Measurements from ENCODE around the gene NR5A2.

The NR5A2 gene

DNA sequence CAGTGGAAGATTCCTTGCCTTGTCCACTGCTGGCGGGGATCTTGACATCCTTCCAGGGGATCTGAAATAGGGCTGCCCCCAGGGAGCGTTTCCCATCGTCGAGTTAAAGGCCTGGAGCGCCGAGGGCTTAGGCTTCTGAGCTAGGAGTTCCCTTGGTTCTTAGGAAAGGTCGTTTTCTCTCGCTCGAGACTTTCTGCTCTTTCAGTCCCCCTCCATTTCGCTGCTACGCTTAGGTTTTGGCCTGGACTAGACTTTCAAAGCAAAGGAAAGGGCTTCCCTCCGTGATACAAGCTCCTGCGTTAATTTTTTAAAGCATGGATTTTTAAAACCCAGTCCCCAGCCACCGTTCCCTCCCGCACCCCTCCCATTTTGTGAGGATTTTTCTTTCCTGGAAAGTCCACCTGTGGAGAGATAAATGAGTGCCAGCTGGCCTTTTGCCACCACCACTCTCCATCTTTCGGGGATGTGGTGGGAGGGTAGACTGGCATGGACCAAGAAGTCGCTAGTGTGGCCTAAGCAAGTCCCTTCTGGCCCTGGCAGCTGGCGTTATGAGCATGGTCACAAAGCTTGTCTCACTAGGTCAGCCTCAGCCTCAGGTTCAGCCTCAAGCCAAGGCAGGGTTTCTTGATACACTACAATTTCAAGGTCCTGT is 9.2 kb downstream of the NR5A2 start:
- no peak for DNase-seq (ENCODE audit: low read depth)

DNA sequence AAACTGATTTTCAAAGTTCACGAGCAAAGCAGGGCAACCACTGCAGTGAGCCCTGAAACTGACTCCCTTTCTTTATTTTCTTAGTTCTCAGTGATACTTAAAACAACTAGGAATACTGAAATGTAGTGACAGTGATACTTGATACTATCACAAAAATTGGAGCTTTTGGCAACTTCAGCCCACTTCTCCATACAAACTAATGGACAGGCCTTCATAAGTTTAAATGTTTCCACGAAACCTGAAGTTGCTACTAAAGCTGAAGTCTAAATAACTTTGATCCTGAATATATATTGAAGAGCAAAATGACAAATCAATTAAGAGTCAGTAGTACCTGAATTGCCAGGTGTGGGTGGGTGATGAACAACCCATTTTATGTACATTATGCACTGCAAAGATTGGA is 10.0 kb downstream of the NR5A2 start:
- DNase-seq (ENCODE audit: low read depth): no peak

DNA sequence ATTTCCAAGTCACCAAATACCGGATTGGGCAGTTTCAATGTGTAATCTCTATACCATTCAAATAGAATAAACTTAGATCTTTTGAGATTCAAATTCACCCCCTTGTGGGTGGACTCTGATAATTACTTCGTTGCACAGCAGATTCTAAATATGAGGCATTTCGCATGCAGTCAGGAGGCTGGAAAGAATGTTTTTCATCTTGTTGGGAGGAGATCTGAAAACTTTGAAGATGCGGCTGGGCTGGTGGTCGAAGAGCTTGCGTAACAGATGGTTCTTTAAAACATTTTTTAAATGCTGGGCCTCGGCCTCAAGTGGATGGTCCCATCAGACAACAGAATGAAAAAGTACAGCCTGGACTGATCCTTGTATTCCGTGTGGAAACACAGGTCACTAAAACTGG is 10.4 kb downstream of the NR5A2 start:
- no peak for DNase-seq (ENCODE audit: low read depth)

DNA sequence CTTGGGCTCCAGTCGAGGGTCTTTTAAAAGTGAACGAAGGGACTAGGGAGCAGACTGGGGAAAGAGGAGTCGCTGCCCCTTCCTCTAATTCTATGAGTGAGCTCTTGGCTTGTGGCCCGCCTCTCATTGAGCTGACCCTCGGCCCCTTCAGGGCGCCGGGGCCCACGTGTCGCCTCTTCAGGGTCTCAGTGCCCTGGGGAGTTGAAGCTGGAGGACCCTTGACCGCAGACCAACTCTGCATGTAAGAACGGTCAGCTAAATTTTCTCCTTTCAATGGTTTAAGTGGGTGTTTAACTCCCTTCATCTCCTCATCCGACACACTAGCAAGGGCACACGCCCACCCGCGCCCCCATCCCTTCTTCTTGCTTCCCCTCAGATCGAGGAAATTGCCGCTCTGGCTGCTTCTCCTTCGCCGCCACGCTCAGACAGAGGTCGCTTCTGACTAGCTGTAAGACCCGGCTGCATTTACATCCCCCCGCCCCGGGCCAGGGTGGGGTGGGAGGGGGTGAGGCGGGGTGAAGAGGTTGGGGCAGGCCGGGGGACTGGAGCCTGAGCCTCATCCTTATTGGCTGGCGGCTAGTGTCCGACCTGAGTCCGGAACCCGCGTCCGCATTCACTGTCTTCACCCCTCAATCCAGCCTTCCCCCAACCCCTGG is 10.9 kb downstream of the NR5A2 start:
- no peak for DNase-seq (ENCODE audit: low read depth)

DNA sequence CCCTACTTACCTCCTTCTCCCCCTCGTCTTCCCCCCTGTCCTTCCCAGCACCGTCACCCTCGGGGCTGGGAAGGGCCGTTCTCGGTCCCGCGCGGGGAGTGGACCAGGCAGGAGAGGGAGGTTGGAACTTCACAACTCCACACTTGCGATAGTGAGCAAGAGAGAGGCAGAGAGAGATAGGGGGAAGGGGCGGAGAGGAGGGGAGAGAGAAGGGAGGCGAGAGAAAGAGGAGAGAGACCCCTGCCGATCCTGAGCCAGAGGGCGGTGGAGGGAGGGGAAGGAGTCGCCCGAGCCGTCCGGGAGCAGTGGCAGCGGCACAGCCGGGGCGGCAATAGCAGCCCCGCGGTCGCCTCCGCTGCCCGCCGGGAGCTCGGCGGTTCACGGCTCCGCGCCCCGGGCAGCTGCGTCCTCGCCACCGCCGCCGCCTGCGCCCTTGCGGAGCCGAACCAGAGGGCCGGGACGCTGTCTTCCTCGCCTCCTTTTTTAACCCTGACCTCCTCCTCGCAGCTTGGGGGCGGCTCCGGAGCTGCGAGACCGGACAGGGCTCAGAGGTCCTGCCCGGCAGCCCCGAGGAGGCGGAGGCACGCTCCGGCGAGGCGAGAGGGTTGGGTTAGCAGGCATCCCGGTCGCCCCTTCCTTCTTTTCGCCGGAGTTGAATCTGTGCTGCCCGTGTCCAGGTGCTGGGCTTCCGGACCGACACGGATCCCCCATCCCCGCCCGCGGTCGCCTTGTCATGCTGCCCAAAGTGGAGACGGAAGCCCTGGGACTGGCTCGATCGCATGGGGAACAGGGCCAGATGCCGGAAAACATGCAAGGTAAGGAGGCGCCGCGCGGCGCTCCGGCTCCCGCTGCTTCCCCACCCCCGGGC is 11.7 kb downstream of the NR5A2 start:
- no peak for DNase-seq (ENCODE audit: low read depth)

DNA sequence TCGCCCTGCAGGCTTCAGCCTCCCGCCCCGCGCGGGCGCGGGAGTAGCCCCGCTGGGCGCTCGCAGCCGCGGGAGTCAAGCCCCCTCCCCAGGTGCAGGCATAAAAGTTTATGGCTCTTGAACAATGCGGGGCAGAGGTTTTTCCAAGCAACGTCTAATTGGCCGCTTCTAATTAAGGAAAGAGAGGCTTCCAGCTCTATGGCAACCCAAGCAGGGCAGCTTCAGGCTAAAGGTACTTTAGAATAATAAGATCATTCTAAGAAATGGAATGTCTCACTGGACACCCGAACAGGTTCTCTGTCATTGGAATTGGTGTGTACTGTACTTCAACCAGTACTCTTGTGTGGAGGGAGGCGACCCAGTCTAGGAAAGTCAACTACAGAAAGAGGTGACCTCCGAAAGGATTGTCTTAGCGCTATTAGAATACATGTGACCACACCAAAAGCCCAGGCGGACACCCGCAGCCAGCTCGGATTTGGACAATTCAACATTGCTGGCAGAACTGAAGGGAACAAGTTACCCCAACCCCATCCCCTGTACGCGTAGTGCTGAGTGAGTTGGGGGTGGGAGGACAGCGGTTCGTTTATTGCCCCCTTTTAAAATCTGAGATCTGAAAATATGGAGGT is 12.5 kb downstream of the NR5A2 start:
- no peak for DNase-seq (ENCODE audit: low read depth)

DNA sequence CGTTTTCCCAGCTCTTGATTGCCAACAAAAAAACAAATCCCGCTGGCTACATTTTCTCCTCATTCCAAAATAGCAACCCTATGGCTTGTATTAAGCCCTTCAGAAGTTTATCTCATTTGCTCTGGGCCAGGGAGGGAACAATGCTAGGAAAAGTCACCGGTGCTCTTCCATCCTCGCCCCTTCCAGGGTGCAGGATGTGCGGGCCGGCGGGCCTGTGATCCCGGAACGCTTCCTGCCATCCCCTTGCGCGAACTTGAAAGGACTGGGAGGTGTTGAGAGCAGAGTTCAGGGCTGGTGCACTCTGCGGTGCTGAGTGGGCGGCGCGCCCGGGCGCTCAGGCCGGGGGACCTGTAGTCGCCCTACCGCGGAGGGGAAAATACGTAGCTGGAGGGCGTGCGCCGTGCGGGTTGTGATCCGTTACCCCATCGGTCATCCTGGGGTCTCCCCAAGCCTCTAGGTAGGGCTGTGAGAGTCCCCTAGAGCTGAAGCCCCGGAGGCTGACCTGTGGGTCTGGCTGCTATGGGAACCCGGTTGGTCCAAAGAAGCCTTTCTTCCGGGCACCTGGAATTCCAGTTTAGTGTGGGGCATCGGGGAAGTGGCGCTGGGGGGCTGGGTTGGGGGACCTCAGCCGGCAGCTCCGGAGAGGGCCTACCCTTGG is 13.1 kb downstream of the NR5A2 start:
- DNase-seq (ENCODE audit: low read depth): no peak

DNA sequence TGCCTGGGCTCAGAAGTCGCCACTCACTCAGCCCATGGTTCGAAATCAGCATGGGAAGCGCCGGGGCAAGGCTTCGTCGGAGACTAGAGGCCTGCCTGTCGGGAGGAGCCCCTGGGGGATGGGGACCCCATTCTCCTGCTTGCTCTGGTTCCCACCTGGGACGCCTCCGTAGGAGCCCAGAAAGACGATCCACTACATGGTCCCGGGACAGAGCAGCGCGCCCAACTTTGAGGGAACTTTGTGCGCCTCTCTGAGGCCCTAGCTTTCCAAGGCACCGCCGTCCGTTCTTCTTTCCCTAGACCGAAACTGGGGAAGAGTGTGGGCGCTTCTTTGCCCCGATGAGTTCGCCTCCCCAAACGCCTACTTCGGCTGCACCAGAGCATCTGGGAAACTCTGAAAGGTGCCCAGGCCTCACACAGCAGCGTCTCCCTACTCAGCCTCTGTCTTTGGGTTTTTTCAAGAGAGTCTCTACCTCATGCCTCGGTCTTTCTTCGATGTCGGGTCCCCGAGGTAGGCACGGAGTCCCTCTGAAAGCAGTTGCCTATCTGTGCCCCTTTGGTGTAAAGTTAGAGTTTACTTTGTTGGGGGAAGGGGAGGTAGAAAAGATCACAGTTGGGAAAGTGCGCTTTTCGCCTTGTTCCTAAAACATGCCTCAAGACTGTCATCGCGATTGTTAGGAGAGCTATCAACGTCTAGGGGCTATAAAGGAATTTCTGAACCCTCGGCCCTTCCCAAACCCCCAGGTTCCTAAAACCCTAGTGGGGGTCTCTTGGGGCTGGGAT is 14.0 kb downstream of the NR5A2 start:
- DNase-seq (ENCODE audit: low read depth): no peak

DNA sequence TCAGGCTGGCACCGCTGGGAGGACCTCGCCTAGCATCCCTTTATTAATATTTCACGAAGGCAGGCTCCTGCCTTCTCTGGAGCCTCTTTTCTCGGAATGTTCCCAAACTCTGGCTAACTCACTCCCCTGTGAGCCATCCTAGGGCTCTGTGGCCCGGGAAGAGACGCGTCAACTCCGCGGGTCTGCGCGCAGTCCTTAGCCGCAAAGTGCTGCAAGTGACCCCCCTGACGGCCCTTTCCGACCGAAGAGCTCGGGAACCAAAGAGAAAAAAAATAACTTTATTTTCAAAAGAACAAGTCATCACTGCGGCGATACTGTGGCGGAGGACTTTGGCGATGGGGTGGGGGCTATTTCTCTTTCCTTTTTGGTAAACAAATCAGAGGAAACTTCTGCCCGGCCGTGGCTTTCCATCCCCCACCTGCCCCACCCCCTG is 14.6 kb downstream of the NR5A2 start:
- no peak for DNase-seq (ENCODE audit: low read depth)

DNA sequence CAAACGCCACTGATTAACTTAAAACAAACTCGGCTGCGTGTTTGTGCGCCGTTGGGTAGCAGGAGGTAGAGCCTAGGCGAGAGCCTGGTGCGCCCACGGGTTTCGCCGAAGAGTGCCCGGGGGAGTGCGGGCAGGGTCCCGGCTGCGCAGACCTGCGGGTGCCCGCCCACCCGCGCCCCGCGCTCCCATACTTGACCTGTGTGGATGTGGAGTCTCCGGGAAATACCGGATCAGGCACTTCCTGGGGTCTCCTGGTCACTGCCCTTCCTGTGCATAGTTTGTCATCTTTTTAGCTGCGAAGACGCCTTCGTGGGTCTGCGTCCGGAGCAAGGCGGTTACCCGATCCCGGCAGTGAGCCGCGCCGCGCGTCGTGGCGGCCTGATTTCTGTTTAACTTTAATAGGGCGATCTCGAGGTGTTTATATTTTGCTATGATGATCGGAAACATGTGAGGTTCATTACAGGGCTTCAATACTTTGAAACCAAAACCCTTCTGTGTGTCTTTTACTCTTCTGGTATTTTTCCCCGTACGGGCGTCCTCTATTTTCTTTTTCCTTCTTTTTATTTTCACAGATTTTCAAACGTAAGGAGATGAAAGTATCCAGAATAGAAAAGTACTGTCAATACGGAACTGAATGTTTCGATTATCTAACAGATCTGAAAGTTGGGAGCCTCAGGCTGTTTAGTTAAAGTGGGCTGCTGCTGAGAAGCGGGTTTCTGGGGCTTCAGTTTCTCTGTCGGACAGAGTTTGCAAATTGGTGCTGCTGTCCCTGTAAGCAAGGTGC is 15.2 kb downstream of the NR5A2 start:
- no peak for DNase-seq (ENCODE audit: low read depth)

DNA sequence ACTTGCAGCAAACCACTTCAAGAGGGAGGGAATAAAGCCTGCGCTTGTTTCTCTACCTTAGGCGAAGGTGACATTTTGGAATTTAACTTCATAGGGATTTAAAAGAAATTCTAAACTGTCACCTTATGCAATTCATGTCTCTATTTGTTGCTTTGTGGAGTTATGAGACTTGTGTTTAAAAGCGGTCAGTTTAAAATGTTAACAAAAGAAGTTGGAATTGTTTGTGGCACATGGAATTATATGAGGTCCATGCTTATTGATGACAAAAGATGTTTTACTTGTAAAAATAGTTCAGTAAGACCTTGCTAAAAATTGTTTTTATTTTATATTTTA is 15.8 kb downstream of the NR5A2 start:
- DNase-seq (ENCODE audit: low read depth): no peak

DNA sequence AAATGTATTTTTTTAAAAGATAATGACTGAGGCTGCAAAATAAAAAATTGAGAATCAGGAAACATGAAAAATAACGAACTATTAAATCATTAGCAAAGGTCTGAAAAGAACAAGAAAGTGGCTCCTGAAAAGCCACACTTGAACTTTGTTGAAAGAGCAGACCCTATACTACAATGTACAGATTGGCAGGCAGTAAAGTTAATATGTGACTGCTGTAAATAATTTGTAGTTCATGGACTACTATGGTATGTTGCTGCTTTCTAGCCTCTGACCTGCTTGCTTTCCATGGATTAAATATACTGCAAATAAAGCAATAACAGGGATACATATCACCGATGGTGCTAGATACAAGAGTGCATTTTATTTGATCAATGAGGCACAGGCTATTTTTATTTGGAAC is 18.6 kb downstream of the NR5A2 start:
- DNase-seq (ENCODE audit: low read depth): no peak

DNA sequence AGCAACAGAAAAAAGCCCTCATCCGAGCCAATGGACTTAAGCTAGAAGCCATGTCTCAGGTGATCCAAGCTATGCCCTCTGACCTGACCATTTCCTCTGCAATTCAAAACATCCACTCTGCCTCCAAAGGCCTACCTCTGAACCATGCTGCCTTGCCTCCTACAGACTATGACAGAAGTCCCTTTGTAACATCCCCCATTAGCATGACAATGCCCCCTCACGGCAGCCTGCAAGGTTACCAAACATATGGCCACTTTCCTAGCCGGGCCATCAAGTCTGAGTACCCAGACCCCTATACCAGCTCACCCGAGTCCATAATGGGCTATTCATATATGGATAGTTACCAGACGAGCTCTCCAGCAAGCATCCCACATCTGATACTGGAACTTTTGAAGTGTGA is 20.7 kb downstream of the NR5A2 start:
- no peak for DNase-seq (ENCODE audit: low read depth)

DNA sequence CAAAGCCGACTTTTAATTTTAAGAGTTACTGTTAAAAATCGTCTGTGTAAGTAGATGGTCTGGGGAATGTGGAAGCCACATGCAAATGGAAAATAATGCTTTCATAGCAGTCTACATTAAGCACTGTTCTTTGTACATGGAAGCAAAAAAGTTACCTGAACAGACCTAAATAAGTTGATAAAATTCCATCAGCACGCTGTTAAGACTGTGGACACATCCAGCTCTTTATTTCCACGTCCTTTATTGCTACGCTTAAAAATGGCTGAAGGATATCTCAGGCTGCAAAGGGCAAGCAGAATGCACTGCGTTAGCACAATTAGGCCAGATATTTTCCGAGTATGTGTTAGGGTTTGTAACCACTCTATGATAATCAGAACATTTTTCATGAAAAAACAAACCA is 22.3 kb downstream of the NR5A2 start:
- no peak for DNase-seq (ENCODE audit: low read depth)

DNA sequence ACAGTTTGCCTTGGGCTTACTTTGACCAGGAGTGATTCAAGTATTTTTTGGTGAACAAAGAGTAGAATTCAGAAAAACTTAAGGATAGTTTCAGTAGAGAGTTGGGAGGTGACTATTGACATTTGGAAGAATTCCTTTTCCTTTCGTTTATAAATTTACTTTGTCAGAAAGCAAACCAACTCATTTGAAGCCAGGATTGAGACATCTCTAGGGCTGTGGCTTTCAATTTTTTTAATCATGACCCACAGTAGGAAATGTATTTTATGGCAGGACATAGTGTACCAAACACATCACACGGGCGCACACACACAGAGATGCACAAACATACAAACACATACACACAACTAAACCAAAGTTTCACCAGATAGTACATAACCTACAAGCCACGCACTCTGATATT is 24.1 kb downstream of the NR5A2 start:
- DNase-seq (ENCODE audit: low read depth): no peak

DNA sequence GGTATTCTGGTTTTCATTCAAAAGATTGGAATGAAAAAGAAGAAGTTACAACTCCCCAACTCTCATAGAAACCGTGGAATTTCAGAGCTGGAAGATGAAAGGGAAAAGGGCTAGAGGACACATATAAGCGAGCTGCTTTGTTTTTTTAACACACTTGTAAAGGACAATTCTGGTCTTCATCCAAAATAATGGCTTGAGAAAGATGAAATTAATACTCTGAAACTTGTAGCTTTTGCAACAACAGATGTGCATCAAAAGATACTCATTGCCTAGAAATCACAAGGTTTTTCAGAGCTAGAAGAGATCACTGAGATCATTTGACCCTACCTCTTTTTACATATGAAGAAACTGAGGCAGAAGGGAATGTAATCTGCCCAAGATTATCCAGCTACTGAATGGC is 25.6 kb downstream of the NR5A2 start:
- no peak for DNase-seq (ENCODE audit: low read depth)

DNA sequence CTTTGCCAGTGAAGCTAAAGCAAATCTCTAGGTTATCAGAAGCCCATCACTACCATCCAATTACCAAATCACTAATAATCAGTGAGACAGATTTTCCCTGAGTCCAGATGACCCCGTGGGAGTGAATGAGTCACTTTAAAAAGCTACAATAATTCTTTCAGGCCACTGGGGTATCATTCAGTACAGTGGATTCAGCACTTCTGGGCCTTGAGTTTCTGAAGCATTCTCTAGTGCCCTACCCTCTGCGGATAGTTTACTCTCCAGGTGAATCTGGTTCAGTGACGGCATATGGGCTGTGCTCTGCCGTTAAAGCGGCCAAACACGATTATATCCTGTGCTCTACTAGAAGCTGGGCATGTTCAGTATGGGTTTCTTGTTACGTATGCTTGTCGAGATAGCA is 26.1 kb downstream of the NR5A2 start:
- no peak for DNase-seq (ENCODE audit: low read depth)

DNA sequence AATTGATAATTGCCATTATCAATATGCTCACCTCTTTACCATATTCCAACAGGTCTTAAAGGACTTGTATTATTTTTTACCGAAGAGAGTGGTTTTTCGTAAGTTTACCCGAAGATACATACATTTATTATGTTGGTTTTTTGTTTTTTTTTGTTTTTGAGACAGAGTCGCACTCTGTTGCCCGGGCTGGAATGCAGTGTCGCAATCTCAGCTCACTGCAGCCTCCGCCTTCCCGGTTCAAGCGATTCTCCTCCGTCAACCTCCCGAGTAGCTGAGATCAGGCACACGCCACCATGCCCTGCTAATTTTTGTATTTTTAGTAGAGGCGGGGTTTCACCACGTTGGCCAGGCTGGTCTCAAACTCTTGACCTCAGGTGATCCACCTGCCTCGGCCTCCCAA is 30.8 kb downstream of the NR5A2 start:
- DNase-seq (ENCODE audit: low read depth): no peak

DNA sequence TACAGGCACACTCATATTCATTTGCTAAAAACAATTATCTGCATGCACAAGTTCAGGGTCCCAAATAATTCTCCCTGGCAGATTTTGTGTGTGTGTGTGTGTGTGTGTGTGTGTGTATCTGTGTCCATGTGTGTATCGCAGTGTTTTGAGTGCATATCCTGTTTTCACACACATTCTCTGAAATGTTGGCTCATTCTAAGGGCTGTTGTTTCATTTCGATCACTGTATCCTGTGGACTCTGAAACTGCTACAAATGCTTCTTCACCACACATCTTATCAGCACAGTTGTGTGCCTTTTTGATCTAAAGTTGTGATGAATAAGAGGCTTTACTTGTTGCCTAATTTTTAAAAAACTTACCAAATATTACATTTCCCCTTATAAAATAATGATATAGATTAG is 34.6 kb downstream of the NR5A2 start:
- no peak for DNase-seq (ENCODE audit: low read depth)

DNA sequence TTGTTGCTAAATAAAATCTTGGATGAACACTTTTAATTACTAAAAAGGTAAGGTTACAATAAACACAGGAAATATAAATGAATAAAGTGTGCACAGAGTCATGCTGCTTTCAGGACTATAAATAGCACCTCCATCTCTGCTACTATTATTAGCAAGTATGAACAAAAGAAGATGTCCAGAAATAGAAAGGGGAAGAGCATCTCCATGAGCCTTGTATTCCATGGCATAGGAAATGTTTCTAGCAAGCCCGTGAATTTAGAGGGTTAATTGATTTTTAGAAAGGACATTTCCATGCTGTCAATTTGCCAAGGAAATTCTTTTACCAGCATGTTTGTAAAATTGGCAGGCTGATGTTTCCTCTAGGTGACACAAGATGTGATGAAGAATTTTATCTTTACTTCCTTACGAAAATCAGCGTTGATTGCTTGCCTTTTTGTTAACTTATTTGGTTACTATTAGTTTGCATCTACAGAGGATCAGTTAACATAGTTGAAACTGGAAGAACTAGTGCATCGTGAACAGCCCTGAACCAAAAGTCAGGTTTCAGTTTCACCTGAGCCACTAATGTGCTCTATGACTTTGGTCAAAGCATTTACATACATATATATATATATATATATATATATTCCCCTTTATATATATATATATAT is 45.3 kb downstream of the NR5A2 start:
- DNase-seq (ENCODE audit: low read depth): no peak

Data from HS-5 (cell line).